ENCODE results near the gene LITAF.

GRCh38 chr16:11515540-11516430, 70.9 kb downstream of the LITAF start:
- no peak for TF ChIP-seq SMC3 (IDR thresholded peaks at IDR 0.05; ENCODE audit: low read depth, low read length)
- TF ChIP-seq MAFK (IDR thresholded peaks at IDR 0.05; ENCODE audit: low read depth, low read length) = no peak
- no peak for TF ChIP-seq CTCF (conservative IDR thresholded peaks at IDR 0.05; ENCODE audit: low read depth, low read length)
- no peak for TF ChIP-seq RCOR1 (IDR thresholded peaks at IDR 0.05; ENCODE audit: insufficient replicate concordance, low read length)
- no peak for TF ChIP-seq USF2 (IDR thresholded peaks at IDR 0.05; ENCODE audit: low read depth, low read length)
- no peak for TF ChIP-seq RFX5 (IDR thresholded peaks at IDR 0.05; ENCODE audit: low read depth, low read length)
- no peak for TF ChIP-seq POLR2A (IDR thresholded peaks at IDR 0.05; ENCODE audit: low read depth, low read length)
- TF ChIP-seq MAZ (IDR thresholded peaks at IDR 0.05; ENCODE audit: borderline replicate concordance, low read depth, low read length) = no peak
- TF ChIP-seq CHD1 (IDR thresholded peaks at IDR 0.05; ENCODE audit: low read depth, low read length) = no peak
- TF ChIP-seq ELK1 (IDR thresholded peaks at IDR 0.05; ENCODE audit: borderline replicate concordance, low read depth, low read length) = no peak
- TF ChIP-seq RAD21 (IDR thresholded peaks at IDR 0.05; ENCODE audit: low read length) = no peak
- TF ChIP-seq MXI1 (IDR thresholded peaks at IDR 0.05; ENCODE audit: borderline replicate concordance, low read depth, low read length) = no peak
- TF ChIP-seq NFE2L2 (IDR thresholded peaks at IDR 0.05; ENCODE audit: low read depth, low read length) = no peak
